KMS-11 (cell line): ENCODE results near the gene TMEM47.

Experiments used
- H2AFZ ChIP-seq: fragments of 200-600 bp; sonication (generic); 2 replicates; pipeline ENCODE4 v1.6.1; 2016; ENCODE audit warnings: antibody characterized with exemption, mixed run types, low read depth
- H3K27ac ChIP-seq: fragments of 200-600 bp; sonication (generic); 2 replicates; pipeline ENCODE4 v1.6.1; 2016; ENCODE audit warnings: mild to moderate bottlenecking, mixed run types
- H3K27me3 ChIP-seq: fragments of 200-600 bp; sonication (generic); 2 replicates; pipeline ENCODE4 v1.6.1; 2017; ENCODE audit warnings: mild to moderate bottlenecking, low read depth, mixed run types, moderate library complexity; ENCODE audit not compliant: insufficient read depth
- H3K36me3 ChIP-seq: fragments of 200-600 bp; sonication (generic); 2 replicates; pipeline ENCODE4 v1.6.1; 2017; ENCODE audit warnings: mild to moderate bottlenecking, mixed run types; ENCODE audit not compliant: insufficient read depth
- H3K4me1 ChIP-seq: fragments of 200-600 bp; sonication (generic); 2 replicates; pipeline ENCODE4 v1.6.1; 2016; ENCODE audit warnings: mild to moderate bottlenecking, low read depth, mixed run types; ENCODE audit not compliant: poor library complexity, severe bottlenecking
- H3K4me2 ChIP-seq: fragments of 200-600 bp; sonication (generic); 2 replicates; pipeline ENCODE4 v1.7.0; 2016; ENCODE audit warnings: mild to moderate bottlenecking, mixed run types
- H3K4me3 ChIP-seq: fragments of 200-600 bp; sonication (generic); IDR thresholded peaks from 2 replicates; pipeline ENCODE4 v1.6.1; 2017; ENCODE audit warnings: low read depth, low read length, mixed read lengths; ENCODE audit not compliant: insufficient read depth
- H3K79me2 ChIP-seq: fragments of 200-600 bp; sonication (generic); 2 replicates; pipeline ENCODE4 v1.6.1; 2016; ENCODE audit warnings: low read depth, mixed run types; ENCODE audit not compliant: insufficient read depth
- H3K9ac ChIP-seq: fragments of 200-600 bp; sonication (generic); 2 replicates; pipeline ENCODE4 v1.6.1; 2016; ENCODE audit warnings: mild to moderate bottlenecking, mixed run types
- H4K20me1 ChIP-seq: fragments of 200-600 bp; sonication (generic); 2 replicates; pipeline ENCODE4 v1.6.1; 2016; ENCODE audit warnings: mild to moderate bottlenecking, mixed run types; ENCODE audit not compliant: insufficient read depth
- TF ChIP-seq, protein P1 (sequence below): fragments of 200-600 bp; sonication (generic); conservative IDR thresholded peaks from 2 replicates; pipeline ENCODE4 v1.6.1; 2017; ENCODE audit warnings: low read depth, mild to moderate bottlenecking, antibody characterized with exemption, low read length, moderate library complexity, mixed read lengths

The TMEM47 gene

DNA sequence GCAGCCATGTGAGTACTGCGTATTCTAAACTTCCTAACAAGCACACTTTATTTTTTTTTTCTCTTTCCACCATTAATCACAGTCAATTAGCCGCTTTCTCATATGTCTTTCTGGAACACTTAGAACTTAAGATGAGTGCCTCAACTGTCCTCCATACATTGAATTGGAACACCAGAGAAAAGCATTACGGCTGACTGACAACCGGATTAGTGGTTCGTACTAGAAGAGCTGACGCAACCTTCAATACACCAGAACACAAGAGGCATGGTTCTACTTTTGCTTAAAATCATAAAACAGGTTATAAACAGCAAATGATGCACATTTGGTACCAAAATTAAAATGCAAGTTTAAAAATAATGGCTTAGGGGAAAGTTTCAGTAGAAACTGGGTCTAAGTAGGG, 3.3 kb downstream of the TMEM47 start:
- no peaks in the 10 kb centered on the region for H3K27me3 ChIP-seq
- H3K9ac ChIP-seq: no peak overlapping the region
- no peak overlapping the region for H2AFZ ChIP-seq
- no peaks in the 10 kb centered on the region for H3K79me2 ChIP-seq
- H3K27ac ChIP-seq: no peak overlapping the region
- no peak overlapping the region for H3K4me2 ChIP-seq
- peaks cover 7% of the 10 kb centered on the region for H3K4me1 ChIP-seq
- no peak overlapping the region for H3K4me3 ChIP-seq
- H4K20me1 ChIP-seq: no peaks in the 10 kb centered on the region
- TF ChIP-seq, protein P1, sequence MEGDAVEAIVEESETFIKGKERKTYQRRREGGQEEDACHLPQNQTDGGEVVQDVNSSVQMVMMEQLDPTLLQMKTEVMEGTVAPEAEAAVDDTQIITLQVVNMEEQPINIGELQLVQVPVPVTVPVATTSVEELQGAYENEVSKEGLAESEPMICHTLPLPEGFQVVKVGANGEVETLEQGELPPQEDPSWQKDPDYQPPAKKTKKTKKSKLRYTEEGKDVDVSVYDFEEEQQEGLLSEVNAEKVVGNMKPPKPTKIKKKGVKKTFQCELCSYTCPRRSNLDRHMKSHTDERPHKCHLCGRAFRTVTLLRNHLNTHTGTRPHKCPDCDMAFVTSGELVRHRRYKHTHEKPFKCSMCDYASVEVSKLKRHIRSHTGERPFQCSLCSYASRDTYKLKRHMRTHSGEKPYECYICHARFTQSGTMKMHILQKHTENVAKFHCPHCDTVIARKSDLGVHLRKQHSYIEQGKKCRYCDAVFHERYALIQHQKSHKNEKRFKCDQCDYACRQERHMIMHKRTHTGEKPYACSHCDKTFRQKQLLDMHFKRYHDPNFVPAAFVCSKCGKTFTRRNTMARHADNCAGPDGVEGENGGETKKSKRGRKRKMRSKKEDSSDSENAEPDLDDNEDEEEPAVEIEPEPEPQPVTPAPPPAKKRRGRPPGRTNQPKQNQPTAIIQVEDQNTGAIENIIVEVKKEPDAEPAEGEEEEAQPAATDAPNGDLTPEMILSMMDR: no peak
- no peaks in the 10 kb centered on the region for H3K36me3 ChIP-seq

DNA sequence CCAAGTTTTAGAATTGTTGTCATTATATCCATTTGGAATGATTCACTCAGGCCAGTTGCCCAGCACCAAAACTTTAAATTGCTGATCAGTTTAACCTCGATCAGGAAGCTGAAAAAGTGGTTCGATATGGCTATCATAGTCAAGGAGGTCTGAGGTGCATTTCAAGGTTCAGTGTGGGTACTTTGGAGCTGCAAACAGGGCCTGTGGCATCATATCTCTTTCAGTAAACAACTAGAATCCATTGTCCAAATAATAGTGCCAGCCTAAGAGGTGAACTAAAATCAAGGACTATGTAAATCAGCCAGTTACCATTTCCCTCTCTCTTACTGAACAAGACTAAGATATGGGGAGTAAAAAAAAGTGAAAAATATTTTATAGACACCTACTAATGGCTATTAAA, 14.2 kb downstream of the TMEM47 start:
- Histone ChIP-seq H4K20me1 (no peaks in the 10 kb centered on the region), H3K4me1 (no peaks in the 10 kb centered on the region), H2AFZ (no peak overlapping the region), H3K79me2 (no peaks in the 10 kb centered on the region), H3K9ac (no peak overlapping the region), H3K4me2 (no peak overlapping the region), H3K4me3 (no peak overlapping the region), H3K36me3 (no peaks in the 10 kb centered on the region), H3K27me3 (no peaks in the 10 kb centered on the region), H3K27ac (no peak overlapping the region)
- TF ChIP-seq, protein P1: no peak

DNA sequence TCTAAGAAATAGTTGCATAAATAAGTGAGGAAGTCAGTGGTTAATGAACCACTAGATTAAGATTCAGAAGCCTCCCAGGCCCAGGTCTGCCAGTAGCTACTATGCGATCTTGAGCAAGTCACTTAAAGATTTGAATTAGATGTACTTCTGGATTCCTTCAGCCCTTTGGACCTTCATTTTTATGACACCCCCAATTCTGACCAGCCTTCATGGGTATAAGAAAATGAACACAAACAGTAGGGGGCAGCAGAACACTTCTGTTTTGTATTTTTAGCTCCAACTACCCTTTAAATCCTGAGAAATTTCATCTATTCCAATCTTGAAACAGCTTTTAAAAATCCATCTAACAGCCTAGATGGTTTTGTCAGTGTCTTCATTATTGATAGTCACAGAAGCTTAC, 19.0 kb downstream of the TMEM47 start:
- H3K4me1 ChIP-seq: no peaks in the 10 kb centered on the region
- H3K9ac ChIP-seq: no peak overlapping the region
- H3K79me2 ChIP-seq: no peaks in the 10 kb centered on the region
- TF ChIP-seq, protein P1: peak; percentile 65; the same call in 1 of the 2 replicates
- H3K27me3 ChIP-seq: no peaks in the 10 kb centered on the region
- H4K20me1 ChIP-seq: no peaks in the 10 kb centered on the region
- H3K4me3 ChIP-seq: no peak overlapping the region
- no peak overlapping the region for H3K27ac ChIP-seq
- no peak overlapping the region for H2AFZ ChIP-seq
- H3K4me2 ChIP-seq: no peak overlapping the region
- H3K36me3 ChIP-seq: no peaks in the 10 kb centered on the region

DNA sequence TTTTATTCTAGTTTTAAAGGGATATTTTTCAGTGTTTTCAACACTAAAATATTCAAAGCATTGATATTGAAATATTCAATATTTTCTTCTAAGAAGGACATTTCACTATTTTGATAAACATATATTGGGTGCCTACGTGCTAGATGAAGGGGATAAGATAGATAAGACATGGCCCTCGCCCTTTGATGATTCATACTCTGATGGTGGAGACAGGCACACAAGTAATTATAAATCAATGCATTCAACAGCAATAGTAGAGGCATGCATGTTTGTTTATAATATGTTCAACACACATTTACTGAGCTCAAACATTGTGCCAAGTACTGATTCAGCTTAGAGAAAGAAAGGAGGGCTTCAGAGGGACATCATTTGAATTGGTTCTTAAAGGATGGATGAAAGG, 22.7 kb downstream of the TMEM47 start:
- no peak overlapping the region for H3K4me2 ChIP-seq
- H3K27me3 ChIP-seq: no peaks in the 10 kb centered on the region
- H3K4me3 ChIP-seq: no peak overlapping the region
- no peaks in the 10 kb centered on the region for H3K4me1 ChIP-seq
- H3K9ac ChIP-seq: no peak overlapping the region
- H3K79me2 ChIP-seq: no peaks in the 10 kb centered on the region
- no peak overlapping the region for H3K27ac ChIP-seq
- H2AFZ ChIP-seq: no peak overlapping the region
- H4K20me1 ChIP-seq: no peaks in the 10 kb centered on the region
- TF ChIP-seq, protein P1: no peak
- H3K36me3 ChIP-seq: no peaks in the 10 kb centered on the region
